ENCODE data around the gene WDR37.

Gene WDR37

GRCh38 chr10:1100143-1100542 is 44.0 kb downstream of the WDR37 start (continued):
- TF ChIP-seq ZNF398 (tag by site-specific recombination; IDR thresholded peaks at IDR 0.05): no peak
- TF ChIP-seq ZNF658 (tag by site-specific recombination; IDR thresholded peaks at IDR 0.05): no peak
- TF ChIP-seq ZNF654 (tag by site-specific recombination; IDR thresholded peaks at IDR 0.05; ENCODE audit: low read depth): no peak
- TF ChIP-seq ZNF529 (tag by site-specific recombination; IDR thresholded peaks at IDR 0.05; ENCODE audit: insufficient replicate concordance): no peak
- no peak for TF ChIP-seq ZSCAN23 (tag by site-specific recombination; IDR thresholded peaks at IDR 0.05)

GRCh38 chr10:1100691-1101368 is 44.6 kb downstream of the WDR37 start:
- Histone ChIP-seq H3K4me1 (ENCODE audit: control insufficient read depth, insufficient read depth, low read length) (no peaks in the 10 kb centered on the region), H3K4me3 (ENCODE audit: low read depth, low read length) (no peak overlapping the region), H3K27ac (ENCODE audit: extremely low read depth, low read depth, low read length) (no peak overlapping the region), H3K9me3 (ENCODE audit: control insufficient read depth, insufficient read depth, low read depth, low read length) (no peaks in the 10 kb centered on the region), H3K36me3 (ENCODE audit: control insufficient read depth in 2 of 2, insufficient read depth in 1 of 2, low read length in 2 of 2) (peaks cover 2 to 82% of the 10 kb centered on the region in 2 experiments; a peak in 2 of 3 replicates)
- CTCF ChIA-PET: interaction anchor here (0.5 kb wide), 1 partner anchor 333 kb away, joined by 4 read pairs; no protein-coding TSS in a partner anchor
- POLR2A ChIA-PET: no interaction called here
- TF ChIP-seq ZNF112 (tag by site-specific recombination; IDR thresholded peaks at IDR 0.05) (no peak), ZNF449 (tag by site-specific recombination; IDR thresholded peaks at IDR 0.05) (no peak)

- H3K4me3 ChIP-seq (ENCODE audit: low read depth, low read length): no peak overlapping the region
- no peaks in the 10 kb centered on the region for H3K9me3 ChIP-seq (ENCODE audit: control insufficient read depth, insufficient read depth, low read depth, low read length)
- ChIA-PET POLR2A (no interaction called here), CTCF (no interaction called here)
- peaks cover 11 to 79% of the 10 kb centered on the region in 2 experiments; a peak in 2 of 3 replicates for H3K36me3 ChIP-seq (ENCODE audit: control insufficient read depth in 2 of 2, insufficient read depth in 1 of 2, low read length in 2 of 2)
- H3K4me1 ChIP-seq (ENCODE audit: control insufficient read depth, insufficient read depth, low read length): no peaks in the 10 kb centered on the region
- no peak overlapping the region for H3K27ac ChIP-seq (ENCODE audit: extremely low read depth, low read depth, low read length)
- no peak for TF ChIP-seq ZNF114 (tag by site-specific recombination; IDR thresholded peaks at IDR 0.05)
- no peak for TF ChIP-seq ZFP69B (tag by site-specific recombination; IDR thresholded peaks at IDR 0.05)
- TF ChIP-seq ZNF580 (tag by site-specific recombination; IDR thresholded peaks at IDR 0.05): no peak
- TF ChIP-seq GLIS2 (tag by site-specific recombination; IDR thresholded peaks at IDR 0.05): no peak
- TF ChIP-seq EGR2 (tag by site-specific recombination; IDR thresholded peaks at IDR 0.05; ENCODE audit: low read depth): no peak
- no peak for TF ChIP-seq ZSCAN4 (tag by site-specific recombination; IDR thresholded peaks at IDR 0.05)
- no peak for TF ChIP-seq ZNF560 (tag by site-specific recombination; IDR thresholded peaks at IDR 0.05; ENCODE audit: borderline replicate concordance)
- TF ChIP-seq ZNF202 (tag by site-specific recombination; IDR thresholded peaks at IDR 0.05; ENCODE audit: borderline replicate concordance): no peak
- TF ChIP-seq PRDM2 (tag by site-specific recombination; IDR thresholded peaks at IDR 0.05; ENCODE audit: borderline replicate concordance): no peak
- no peak for TF ChIP-seq ZBTB20 (tag by site-specific recombination; IDR thresholded peaks at IDR 0.05)
These were observed 45.8 kb downstream of the WDR37 start for GRCh38 chr10:1101946-1102345.

All from HEK293 (cell line).